Spleen (tissue), 11 donors: Measurements from ENCODE around the gene ACVR1. TPM values are rescaled to one million over a fixed set of nuclear protein-coding genes. Genes with fewer than 3 reads are reported as not detected.

Source experiments
- DNase-seq: peaks from one replicate; pipeline ENCODE4 v3.0.0-alpha.2; 2020
- H3K27ac ChIP-seq, 8 donors: fragments of 200-600 bp; sonication (generic) in 7 of 8; 1 replicate in 4 of 8; 2 replicates in 4 of 8; pipeline versions ENCODE4 v1.5.0 to v1.8.0; 2016 to 2021; ENCODE audit warnings: inconsistent platforms in 4 of 8, mild to moderate bottlenecking in 4 of 8, moderate library complexity in 1 of 8
- H3K27me3 ChIP-seq, 7 donors: fragments of 200-600 bp; sonication (generic) in 6 of 7; replicated peaks in 1 of 7; 1 replicate in 4 of 7; 2 replicates in 3 of 7; pipeline versions ENCODE4 v1.5.0 to v1.8.0; 2016 to 2021; ENCODE audit warnings: inconsistent platforms in 3 of 7, mild to moderate bottlenecking in 1 of 7
- H3K36me3 ChIP-seq, 6 donors: fragments of 200-600 bp; sonication (generic) in 5 of 6; 1 replicate in 4 of 6; 2 replicates in 2 of 6; pipeline versions ENCODE4 v1.5.0 to v1.8.0; 2016 to 2021; ENCODE audit warnings: inconsistent platforms in 2 of 6
- H3K4me1 ChIP-seq, 6 donors: fragments of 200-600 bp; sonication (generic) in 5 of 6; 1 replicate in 3 of 6; 2 replicates in 3 of 6; pipeline versions ENCODE4 v1.5.0 to v1.8.0; 2016 to 2021; ENCODE audit warnings: inconsistent platforms in 3 of 6
- H3K4me3 ChIP-seq, 8 donors: fragments of 200-600 bp; sonication (generic) in 7 of 8; 1 replicate in 4 of 8; 2 replicates in 4 of 8; pipeline versions ENCODE4 v1.5.0 to v1.8.0; 2016 to 2021; ENCODE audit warnings: inconsistent platforms in 4 of 8, mild to moderate bottlenecking in 4 of 8, moderate library complexity in 2 of 8
- H3K9me3 ChIP-seq, 8 donors: fragments of 200-600 bp; sonication (generic) in 7 of 8; 1 replicate in 4 of 8; 2 replicates in 4 of 8; pipeline versions ENCODE4 v1.5.0 to v1.8.0; 2016 to 2021; ENCODE audit warnings: inconsistent platforms in 4 of 8
- CTCF ChIP-seq, 11 experiments: fragments of 200-600 bp in 7 of 11; fragments of 450-650 bp in 4 of 11; sonication (generic) in 4 of 11; IDR thresholded peaks in 8 of 11; conservative IDR thresholded peaks in 3 of 11; 1 replicate in 7 of 11; 2 replicates in 4 of 11; pipeline versions ENCODE4 v1.4.0 to v1.8.0; 2016 to 2021; ENCODE audit warnings: antibody characterized with exemption in 11 of 11, inconsistent platforms in 4 of 11, mild to moderate bottlenecking in 1 of 11
- POLR2A ChIP-seq, 3 donors: fragments of 450-650 bp; IDR thresholded peaks; one replicate each; pipeline ENCODE4 v1.5.1; 2017; ENCODE audit warnings: antibody characterized with exemption in 3 of 3, mild to moderate bottlenecking in 1 of 3
- POLR2AphosphoS5 ChIP-seq, 3 donors: sonication (generic); formaldehyde crosslinking; IDR thresholded peaks; one replicate each; pipeline ENCODE4 v1.5.1; 2017; ENCODE audit warnings: antibody characterized with exemption in 3 of 3
- WGBS, 5 donors: extraction: QIAGEN DNeasy Blood & Tissue Kit in 3 of 5; methylation state at CpG; one replicate each; pipeline versions ENCODE4 v1.1.5 to v1.1.7; 2013 to 2018; 5-methylcytosine and 5-hydroxymethylcytosine counted together
- intact Hi-C: fragments of 100-400 bp; cut with DNase I; formaldehyde crosslinking; loops from one replicate; pipeline ENCODE4 v1.15.0; 2023; ENCODE audit warnings: low total_unique reads
- polyA plus RNA-seq, 3 donors: library from polyadenylated mRNA; stranded (reverse); fragments of 200-250 nt; gene quantifications; one replicate each; pipeline ENCODE4 v1.2.1, GENCODE V29; 2013
- total RNA-seq, 7 donors: library from RNA; depleted of rRNA in 3 of 7; stranded (reverse); fragments of >200 nt in 3 of 7; fragmentation: NEBNext Ultra II Directional in 4 of 7; extraction: Animal tissue kit (Norgen Biotek cat#: 25700) in 4 of 7; gene quantifications; one replicate each; pipeline versions ENCODE4 v1.1.0 to v1.2.1, GENCODE V29; 2016 to 2021
- donor health status: healthy with polysubstance abuse.
- donor health status: DM: no; HTN: no; CAD: no; lungs with moderate emphysema.
- donor health status: DM: no; HTN: no; CAD: no.
- donor health status: Bipolar disorder and iron deficiency.
- donor health status: healthy.
- donor health status: DM: no; HTN: no; CAD: no.
- donor health status: DM: yes; HTN: yes; CAD: no.

ACVR1 gene
- total and polyA plus RNA-seq, 10 donors: 2.1 to 23.8 (median 13.6) TPM

- intact Hi-C loops: no loop called here
- Histone ChIP-seq H3K36me3 (no peaks in the 10 kb centered on the region), H3K27me3 (no peaks in the 10 kb centered on the region), H3K27ac (no peak overlapping the region), H3K4me1 (peaks cover 0 to 21% (median 1%) of the 10 kb centered on the region in 6 donors), H3K9me3 (no peaks in the 10 kb centered on the region), H3K4me3 (no peak overlapping the region)
- TF ChIP-seq POLR2A (IDR thresholded peaks at IDR 0.05): no peak
- no peak for TF ChIP-seq POLR2AphosphoS5 (IDR thresholded peaks at IDR 0.05)
- no peak for TF ChIP-seq CTCF (IDR thresholded peaks at IDR 0.05 in 8 of 11, conservative IDR thresholded peaks at IDR 0.05 in 3 of 11)
- no peak for DNase-seq
- 93 to 97% (median 95%) methylated on average over 6 of the region's 6 CpGs for WGBS, 5 donors
Observed at GRCh38 chr2:157785866-157786662, 90.1 kb downstream of the ACVR1 start.

GRCh38 chr2:157785200-157785599, 90.9 kb downstream of the ACVR1 start:
- no peak overlapping the region for H3K4me3 ChIP-seq
- TF ChIP-seq POLR2AphosphoS5 (IDR thresholded peaks at IDR 0.05): no peak
- TF ChIP-seq POLR2A (IDR thresholded peaks at IDR 0.05): no peak
- no peak for TF ChIP-seq CTCF (IDR thresholded peaks at IDR 0.05 in 8 of 11, conservative IDR thresholded peaks at IDR 0.05 in 3 of 11)
- peaks cover 0 to 21% (median 1%) of the 10 kb centered on the region in 6 donors for H3K4me1 ChIP-seq
- intact Hi-C loops: no loop called here
- no peaks in the 10 kb centered on the region for H3K27me3 ChIP-seq
- H3K9me3 ChIP-seq: no peaks in the 10 kb centered on the region
- 62 to 80% (median 70%) methylated on average over 3 of the region's 3 CpGs for WGBS, 5 donors
- no peak for DNase-seq
- peaks cover 0 to 4% (median 0%) of the 10 kb centered on the region in 6 donors for H3K36me3 ChIP-seq
- no peak overlapping the region for H3K27ac ChIP-seq

GRCh38 chr2:157784823-157785175, 91.3 kb downstream of the ACVR1 start:
- Histone ChIP-seq H3K27ac (no peak overlapping the region), H3K36me3 (peaks cover 0 to 8% (median under 1%) of the 10 kb centered on the region in 6 donors), H3K27me3 (no peaks in the 10 kb centered on the region), H3K4me1 (peaks cover 0 to 21% (median 1%) of the 10 kb centered on the region in 6 donors), H3K4me3 (no peak overlapping the region), H3K9me3 (no peaks in the 10 kb centered on the region)
- TF ChIP-seq POLR2AphosphoS5 (IDR thresholded peaks at IDR 0.05) (no peak), POLR2A (IDR thresholded peaks at IDR 0.05) (no peak), CTCF (IDR thresholded peaks at IDR 0.05 in 8 of 11, conservative IDR thresholded peaks at IDR 0.05 in 3 of 11) (no peak)
- no peak for DNase-seq
- 91 to 96% (median 94%) methylated on average over 5 of the region's 5 CpGs for WGBS, 5 donors
- intact Hi-C loops: no loop called here

GRCh38 chr2:157784169-157784822, 91.8 kb downstream of the ACVR1 start:
- 82 to 90% (median 86%) methylated on average over 8 to 11 of the region's 11 CpGs for WGBS, 5 donors
- H3K36me3 ChIP-seq: peaks cover 0 to 13% (median 3%) of the 10 kb centered on the region in 6 donors
- TF ChIP-seq POLR2A (IDR thresholded peaks at IDR 0.05): no peak
- no peak for TF ChIP-seq POLR2AphosphoS5 (IDR thresholded peaks at IDR 0.05)
- no peak overlapping the region for H3K4me3 ChIP-seq
- peaks cover 0 to 21% (median 1%) of the 10 kb centered on the region in 6 donors for H3K4me1 ChIP-seq
- H3K27ac ChIP-seq: no peak overlapping the region
- intact Hi-C loops: no loop called here
- H3K9me3 ChIP-seq: no peaks in the 10 kb centered on the region
- DNase-seq: no peak
- no peaks in the 10 kb centered on the region for H3K27me3 ChIP-seq
